ENCODE results near the gene ACYP1. TPM values are rescaled to one million over a fixed set of nuclear protein-coding genes. Genes with fewer than 3 reads are reported as not detected.

The ACYP1 gene
- polyA plus RNA-seq, 4 donors, result 25.6 to 38.1 (median 29.1) TPM

DNA sequence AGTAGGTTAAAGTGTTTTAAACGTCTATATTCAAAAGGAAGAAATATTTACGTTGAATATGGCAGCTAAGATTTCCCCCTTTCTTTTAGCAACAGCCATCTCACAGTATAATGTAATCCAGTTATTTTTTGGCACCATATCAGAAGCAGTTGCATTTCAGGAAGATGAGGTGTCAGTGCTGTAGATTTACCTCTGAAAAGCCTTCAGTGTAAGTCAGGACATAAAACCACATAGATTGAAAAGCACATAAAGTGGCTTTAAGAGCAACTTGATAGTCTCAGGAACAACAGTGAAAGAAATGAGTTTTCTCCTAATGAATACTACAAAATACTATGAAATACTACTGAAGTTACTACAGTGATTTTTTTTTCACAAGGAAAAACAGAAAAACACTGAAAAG is 19.5 kb downstream of the ACYP1 start:
- no peak for DNase-seq (ENCODE audit: low read depth in 4 of 4, low spot score in 3 of 4)

DNA sequence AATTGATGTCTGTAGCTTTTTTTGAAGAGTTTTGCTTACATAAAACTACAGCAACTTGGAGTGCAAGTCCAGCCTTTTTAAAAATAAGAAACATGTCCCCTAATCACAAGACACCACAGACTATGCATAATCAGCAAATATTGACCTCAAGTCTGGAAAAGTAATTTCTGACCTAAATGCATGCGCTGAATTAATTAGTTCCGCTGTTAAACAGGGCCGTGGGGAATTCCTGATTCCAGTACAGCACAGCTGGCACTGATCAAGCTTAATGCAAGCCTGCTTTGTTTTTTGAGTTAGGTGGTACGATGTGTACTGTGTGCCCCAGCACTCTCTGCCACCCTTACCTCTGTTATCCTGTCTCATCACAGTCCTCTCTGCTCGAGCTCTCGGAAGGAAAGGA is 21.8 kb downstream of the ACYP1 start:
- DNase-seq (ENCODE audit: low read depth in 4 of 4, low spot score in 3 of 4), result no peak

DNA sequence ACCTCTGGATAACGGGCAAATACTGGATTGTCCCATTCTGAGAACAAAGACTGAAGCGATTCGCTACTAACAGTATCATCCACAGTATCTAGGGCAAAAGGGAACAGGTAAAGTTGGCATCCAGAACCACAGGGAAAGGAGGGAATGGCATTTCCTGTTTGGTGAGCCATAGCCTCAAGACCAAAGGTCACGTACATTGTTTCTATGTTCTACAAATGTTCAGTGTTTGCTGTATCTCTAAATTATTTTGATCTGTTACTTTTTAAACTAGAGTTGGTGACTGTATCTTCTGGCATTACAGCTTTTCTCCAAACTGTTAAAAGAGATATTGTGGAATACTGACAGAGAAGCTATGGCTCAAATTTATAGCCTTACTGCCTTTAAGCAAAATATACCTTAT is 22.2 kb downstream of the ACYP1 start:
- DNase-seq (ENCODE audit: low read depth in 4 of 4, low spot score in 3 of 4), result no peak

DNA sequence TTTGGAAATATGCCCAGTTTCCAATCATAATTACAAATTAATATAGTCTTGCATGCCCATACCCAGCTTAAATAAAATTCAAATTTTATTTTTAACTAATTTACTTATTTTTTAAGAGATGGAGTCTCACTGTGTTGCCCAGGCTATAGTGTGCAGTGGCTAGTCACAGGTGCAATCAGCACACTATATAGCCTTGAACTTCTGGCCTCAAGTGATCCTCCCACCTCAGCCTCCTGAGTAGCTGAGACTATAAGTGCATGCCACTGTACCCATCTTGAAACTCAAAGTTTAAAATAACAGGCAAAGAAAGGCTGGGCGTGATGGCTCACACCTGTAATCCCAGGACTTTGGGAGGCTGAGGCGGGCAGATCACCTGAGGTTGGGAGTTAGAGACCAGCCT is 22.9 kb downstream of the ACYP1 start:
- DNase-seq (ENCODE audit: low read depth in 4 of 4, low spot score in 3 of 4), result no peak

DNA sequence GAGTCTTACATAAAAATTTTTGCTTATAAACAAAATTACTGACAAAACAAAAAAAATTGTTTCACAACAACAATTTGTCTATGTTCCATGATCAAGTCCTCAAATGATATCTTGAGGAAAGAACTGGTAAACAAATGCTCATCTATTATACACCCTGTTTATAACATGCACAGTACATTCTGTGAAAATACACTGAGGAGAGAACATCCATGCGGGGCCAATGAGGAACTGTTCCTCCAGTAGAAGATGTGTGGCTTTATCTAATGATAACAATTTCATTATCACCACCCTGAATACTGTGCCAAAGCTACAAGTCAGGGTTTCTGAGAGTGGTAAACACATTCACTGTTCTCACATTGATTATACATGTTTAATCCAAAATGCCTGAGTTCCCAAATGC is 23.3 kb downstream of the ACYP1 start:
- DNase-seq (ENCODE audit: low read depth in 4 of 4, low spot score in 3 of 4), result no peak

DNA sequence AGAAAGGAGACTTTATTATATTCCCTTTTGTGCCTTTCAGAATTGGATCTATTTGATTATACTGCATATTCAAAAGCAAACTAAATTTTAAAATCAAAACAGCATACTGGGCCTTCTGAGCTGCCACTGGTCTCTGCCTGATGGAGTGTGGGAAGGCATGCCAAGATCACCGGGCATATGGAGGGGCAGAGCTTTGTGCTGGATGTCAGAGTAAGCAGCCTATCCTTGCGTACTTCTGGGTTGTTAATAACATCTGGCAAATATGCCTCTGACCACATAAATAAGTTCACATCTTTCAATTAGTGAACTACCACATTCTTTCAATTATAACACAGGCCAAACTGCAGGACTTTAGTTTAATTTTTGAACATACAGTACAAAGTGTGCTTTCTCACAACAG is 30.9 kb downstream of the ACYP1 start:
- DNase-seq (ENCODE audit: low read depth in 4 of 4, low spot score in 3 of 4), result no peak

DNA sequence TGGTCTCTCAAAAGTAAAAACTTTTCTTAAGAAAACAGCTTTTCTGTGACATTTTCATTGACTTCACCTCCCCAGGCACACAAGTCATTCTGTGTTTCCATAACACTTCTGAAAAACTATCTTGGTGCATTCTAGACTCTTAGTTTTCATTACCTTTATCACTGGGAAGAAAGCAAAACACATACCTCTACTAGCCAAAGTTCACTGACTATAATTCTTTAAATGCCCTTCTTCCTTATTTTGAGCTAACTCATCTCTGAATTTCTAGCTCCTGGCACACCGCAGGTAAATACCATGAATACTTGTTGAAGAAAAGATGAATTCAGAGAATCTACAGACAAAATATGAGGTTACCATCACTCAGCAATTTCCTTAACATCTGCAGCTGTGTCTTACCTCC is 33.7 kb downstream of the ACYP1 start:
- DNase-seq (ENCODE audit: low read depth in 4 of 4, low spot score in 3 of 4), result no peak

DNA sequence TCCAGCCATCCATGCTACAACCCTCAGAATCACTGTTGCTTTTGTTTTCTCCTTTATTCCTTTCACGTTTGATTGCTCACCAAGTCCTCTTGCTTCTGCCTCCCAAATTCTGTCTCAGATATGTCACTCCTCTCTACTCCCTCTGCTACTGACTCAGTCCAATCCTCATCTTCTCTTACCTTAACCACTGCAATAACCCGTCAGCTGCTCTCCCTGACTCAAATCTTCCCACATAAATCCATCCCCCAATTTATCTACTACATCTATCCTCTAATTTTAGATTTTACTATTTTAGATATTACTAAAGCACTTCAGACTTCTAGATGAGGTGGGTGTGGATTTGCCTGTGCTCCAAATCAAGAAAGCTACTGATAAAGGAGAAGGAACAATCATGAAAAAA is 37.9 kb downstream of the ACYP1 start:
- DNase-seq (ENCODE audit: low read depth in 4 of 4, low spot score in 3 of 4), result no peak

DNA sequence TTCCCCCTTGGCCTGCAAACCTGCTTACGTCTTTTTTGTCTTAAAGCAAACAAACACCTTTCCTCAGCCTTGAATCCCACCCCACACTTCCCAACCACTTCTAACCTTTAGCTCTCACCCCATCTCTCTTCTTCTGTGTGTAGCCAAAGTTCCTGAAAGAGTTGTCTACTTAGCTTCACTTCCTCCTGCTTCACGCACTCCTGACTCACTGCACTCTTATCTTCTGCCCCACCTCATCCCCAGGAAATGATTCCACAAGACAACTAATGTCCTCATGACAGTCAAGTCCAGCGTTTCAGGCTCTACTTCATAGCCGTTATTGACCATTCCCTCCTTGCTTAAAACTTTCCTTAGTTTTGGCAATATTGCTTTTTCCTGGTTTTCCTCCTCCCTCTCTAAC is 38.7 kb downstream of the ACYP1 start:
- no peak for DNase-seq (ENCODE audit: low read depth in 4 of 4, low spot score in 3 of 4)

DNA sequence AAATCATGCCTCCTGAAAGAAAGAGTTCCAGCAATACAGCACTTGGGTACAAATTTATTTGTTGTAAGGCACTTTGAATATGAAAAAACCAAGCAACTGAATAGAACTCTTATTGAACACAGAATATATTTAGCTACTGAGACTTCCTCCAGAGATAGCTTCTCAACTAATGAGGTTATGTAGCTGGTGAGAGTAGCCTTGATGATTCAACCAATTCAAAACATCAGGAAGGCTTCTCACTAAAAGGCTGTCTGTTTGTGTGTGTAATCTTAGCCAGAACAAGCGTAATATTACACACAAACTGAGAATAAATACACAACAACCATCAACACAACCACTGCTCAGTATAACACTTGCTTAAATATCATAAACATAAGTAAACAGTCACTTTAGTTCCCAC is 40.7 kb downstream of the ACYP1 start:
- DNase-seq (ENCODE audit: low read depth in 4 of 4, low spot score in 3 of 4), result no peak

DNA sequence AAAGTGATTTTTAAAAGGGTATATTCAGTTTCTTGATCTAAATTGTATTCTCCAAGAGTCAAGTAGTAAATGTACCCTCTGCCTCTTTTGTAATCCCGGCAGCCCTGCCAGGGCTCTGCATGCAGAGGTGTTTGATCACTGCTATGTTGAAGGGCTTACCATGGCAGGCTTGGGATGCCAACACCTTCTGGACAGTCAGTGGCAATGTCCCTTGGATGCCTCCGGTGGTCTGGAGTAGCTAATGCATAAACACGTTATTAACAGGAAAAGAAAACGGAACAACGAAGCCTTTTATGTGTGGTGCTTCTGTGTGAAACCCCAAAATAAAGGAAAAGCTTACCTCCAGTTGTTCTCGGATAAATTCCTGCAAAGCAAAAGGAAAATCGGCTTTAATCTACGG is 41.2 kb downstream of the ACYP1 start:
- no peak for DNase-seq (ENCODE audit: low read depth in 4 of 4, low spot score in 3 of 4)

DNA sequence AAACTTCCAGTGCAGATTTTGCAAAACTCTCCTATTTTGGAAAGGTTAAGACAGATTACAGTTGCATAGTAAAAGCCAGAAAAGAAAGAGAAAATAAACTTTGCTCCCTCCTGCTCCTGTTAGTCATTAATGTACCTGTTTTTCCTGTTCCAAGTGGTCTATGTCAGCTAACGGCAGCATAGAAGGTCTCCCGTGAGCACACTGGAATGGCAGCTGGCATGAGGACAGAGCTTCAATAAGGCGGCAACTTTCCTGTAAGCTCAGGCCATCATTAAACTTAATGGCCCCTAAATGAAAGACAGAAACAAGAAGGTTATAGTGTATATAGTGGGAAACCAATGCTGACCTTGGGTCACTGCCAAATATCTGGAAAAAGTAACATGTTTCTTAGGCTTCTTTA is 45.1 kb downstream of the ACYP1 start:
- peak in 2 of 4 donors; percentile 48 to 51 for DNase-seq (ENCODE audit: low read depth in 4 of 4, low spot score in 3 of 4)

DNA sequence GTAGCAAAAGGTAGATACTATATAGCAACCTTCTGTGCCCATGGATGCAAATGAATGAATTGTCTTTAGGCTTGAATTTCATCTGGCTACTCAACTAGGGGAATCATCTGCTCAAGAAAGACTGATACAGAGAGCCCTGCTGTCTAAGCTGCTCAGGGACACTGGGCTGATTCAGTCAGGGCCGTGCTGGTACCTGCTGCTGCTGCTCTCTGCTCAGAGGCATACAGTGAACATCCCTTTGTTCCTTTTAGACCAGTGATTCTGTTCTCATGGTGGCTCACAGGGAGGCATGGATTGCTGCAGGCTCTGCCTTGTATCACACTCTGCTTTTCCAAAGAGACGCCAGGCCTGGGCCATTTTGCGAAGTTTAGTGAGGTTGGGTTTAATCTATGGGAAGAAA is 47.0 kb downstream of the ACYP1 start:
- no peak for DNase-seq (ENCODE audit: low read depth in 4 of 4, low spot score in 3 of 4)

DNA sequence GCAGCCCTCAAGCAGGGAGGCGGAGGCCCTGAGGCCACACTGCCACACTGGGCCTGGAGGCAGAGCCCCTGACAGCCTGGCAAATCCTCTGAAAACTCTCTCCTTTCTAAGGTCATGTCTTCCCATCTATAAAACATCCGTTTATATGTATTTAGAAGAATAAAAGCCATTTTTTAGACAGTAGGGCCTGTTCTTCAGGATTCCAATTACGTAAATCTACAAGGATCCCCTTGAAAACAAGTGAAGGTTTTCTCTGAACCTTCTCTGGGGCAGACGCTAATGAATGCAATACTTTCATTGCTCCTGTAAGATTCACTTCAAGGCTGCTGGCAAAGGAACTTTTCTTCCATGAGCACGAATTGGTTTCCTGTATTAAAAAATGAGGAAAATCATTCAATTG is 48.3 kb downstream of the ACYP1 start:
- DNase-seq (ENCODE audit: low read depth in 4 of 4, low spot score in 3 of 4), result no peak

DNA sequence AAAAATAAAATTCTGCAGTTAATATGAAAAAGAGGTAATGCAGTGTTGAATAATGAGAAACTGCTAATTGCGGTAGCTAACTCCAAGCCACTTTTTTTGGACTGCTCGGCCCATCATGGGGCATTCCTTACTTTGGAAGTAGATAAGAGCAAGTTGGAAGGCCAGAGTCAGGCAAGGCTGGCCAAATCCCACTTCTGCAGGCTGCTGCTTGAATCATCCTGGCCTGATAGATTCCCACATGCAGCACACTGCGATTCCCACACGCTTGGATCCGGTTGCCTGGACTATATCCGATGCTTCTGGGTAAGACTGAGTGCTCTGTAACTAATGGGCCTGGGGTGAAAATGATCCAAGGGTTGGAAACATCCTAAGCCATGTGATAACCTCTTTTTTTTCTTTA is 50.5 kb downstream of the ACYP1 start:
- no peak for DNase-seq (ENCODE audit: low read depth in 4 of 4, low spot score in 3 of 4)

DNA sequence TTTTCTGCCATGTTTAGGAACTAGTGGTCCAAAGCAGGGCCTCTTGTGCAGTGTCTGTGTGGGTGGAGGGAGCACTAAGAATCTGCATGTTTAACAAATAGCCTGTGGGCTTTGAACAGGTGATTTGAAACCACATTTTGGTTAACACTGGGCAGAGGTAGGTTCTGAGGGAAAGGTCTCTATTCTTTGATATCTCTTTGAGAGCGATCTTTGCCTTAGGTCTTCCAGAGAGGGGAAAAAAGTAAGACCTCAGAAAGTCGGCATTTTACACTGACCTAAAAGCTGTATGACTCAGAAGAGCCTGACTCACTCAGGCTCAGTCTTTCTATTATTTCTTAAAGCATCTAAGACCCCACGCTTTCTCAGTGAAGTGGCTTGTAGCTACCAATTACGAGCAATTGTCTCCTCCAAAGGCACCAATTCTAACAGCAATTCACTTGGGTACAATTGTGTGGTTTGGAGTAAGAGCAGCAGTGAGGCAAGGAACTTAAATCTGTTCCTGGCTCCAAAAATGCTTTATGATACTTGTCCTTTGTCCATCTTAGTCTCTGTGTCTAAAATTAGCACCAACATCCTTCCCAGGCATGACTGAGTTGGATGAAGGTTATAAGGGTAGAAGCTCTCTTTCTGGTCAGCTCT is 52.3 kb downstream of the ACYP1 start:
- no peak for DNase-seq (ENCODE audit: low read depth in 4 of 4, low spot score in 3 of 4)

DNA sequence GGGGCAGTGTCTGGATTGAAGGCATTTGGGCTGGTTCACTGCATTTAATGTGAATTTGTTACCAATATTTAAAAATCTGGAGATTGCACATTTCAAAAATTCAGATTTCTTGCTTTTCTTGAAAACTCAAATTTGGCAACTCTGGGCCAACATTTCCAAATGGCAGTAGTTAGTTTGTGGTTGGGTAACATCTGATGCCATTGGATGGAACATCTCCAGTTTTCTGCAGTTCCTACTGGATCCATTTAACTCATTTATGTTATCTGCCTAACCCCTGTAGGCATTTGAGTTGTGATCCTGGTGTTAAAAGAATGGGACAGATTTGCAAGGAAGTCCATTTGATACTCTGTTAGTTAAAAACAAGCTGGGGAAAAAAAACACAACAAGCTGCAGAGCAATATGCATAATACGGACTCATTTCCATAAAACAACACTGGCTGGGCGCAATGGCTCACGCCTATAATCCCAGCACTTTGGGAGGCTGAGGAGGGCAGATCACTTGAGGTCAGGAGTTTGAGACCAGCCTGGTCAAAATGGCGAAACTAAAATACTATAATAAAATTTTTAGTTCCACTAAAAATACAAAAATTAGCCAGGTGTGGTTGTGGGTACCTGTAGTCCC is 53.2 kb downstream of the ACYP1 start:
- DNase-seq (ENCODE audit: low read depth in 4 of 4, low spot score in 3 of 4), result no peak

DNA sequence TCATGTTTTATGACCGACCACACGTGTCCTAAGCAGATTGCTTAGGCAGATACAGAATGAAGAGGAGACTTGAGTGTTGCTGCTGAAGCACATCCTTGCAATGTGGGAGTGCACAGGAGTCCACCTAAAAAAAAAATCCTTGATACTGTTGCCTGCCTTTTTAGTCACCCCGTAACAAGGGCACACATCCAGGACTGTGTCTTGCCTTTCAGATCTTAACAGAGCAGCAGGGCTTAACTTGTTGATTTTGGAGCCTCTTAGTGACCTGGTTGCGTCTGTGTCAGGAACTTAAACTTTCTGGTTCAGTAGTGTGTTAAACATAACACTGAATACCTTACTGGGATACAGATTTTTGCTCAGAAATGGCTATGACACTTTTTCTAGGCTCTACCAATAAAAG is 54.6 kb downstream of the ACYP1 start:
- no peak for DNase-seq (ENCODE audit: low read depth in 4 of 4, low spot score in 3 of 4)

DNA sequence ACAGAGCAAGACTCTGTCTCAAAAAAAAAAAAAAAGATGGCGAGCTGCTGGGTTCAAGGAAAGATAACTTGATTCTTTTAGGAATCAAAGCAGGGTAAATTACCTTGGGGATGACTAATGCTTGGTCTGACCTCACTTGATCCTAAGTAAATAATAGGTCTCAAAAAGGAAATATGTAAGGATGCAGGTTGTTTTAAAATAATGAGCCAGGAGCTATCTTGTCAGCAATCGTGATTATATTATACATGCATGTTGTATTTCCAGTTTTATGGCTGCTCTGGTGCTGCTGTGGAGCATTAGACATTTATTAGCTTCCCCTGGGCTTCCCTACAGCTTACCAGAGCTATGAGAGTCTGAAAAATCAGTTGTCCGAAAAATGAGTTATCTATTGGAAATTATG is 58.5 kb downstream of the ACYP1 start:
- no peak for DNase-seq (ENCODE audit: low read depth in 4 of 4, low spot score in 3 of 4)

DNA sequence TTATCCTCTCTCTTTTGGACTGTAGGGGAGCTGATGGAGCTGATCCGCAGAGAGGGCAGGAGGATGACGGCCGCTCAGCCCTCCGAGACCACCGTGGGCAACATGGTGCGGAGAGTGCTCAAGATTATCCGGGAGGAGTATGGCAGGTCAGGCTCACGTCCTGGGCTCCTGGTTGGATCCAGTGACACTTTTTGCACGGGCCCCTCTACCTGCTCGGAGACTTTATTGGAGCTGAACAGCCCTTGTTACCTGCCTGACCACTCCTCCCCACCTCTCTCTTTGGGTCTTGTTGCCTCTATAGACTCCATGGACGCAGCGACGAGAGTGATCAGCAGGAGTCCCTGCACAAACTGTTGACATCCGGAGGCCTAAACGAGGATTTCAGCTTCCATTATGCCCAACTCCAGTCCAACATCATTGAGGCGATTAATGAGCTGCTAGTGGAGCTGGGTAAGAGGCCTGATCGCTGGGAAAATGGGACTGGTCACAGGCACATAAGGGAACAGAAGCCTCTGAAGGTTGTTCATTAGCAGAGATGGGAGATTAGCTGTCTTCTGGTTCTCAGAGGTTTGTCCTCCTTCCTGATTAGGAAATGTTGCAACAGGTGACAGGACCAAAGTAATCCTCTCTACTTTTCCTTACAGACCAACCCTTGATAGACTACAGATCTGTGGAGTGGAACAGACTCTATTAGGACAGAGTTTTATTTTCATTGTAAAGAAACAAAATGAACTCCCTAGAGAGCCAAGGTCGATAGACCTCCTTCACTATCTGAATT is 60.4 kb downstream of the ACYP1 start:
- DNase-seq (ENCODE audit: low read depth in 4 of 4, low spot score in 3 of 4), result no peak
